ENCODE data around the gene TACR2.

DNA sequence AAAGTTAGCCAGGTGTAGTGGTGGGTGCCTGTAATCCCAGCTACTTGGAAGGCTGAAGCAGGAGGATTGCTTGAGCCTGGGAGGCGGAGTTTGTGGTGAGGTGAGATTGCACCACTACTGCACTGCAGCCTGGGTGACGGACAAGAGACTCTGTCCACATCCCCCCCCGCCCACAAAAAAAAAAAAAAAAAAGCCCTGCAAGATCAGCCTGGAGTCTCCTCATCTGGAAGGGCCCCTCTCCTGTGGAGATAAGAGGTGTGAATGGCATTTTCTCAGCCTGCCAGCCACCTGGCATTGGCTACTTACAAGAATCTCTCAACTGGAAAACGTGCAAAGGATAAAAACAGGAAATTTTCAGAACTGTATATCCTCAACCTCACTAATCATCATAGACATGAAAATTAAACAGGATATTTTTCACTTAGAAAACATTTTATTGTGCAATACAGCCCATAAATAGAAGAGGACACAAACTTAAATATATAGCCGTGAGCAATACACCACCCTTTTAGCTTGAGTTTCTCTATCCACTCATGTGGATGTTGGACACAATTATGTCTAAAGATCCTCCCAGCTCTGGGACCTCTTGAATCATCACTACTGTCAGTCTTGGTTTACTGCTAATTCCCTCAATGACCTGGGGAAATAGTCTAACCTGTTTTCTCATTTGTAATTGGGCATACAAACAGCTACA lies 23.2 kb upstream of the TACR2 start:
- TF ChIP-seq EP300 (IDR thresholded peaks at IDR 0.05) (no peak), ZFP36 (IDR thresholded peaks at IDR 0.05; ENCODE audit: borderline replicate concordance, partially characterized antibody) (no peak)
